Activated CD8-positive, alpha-beta memory T cell treated with anti-CD3 and anti-CD28 coated beads, Interleukin-2, amount 50 U/mL, for 4 hours (primary cell): ENCODE results near the gene RGL1.

ENCODE experiments used
- DNase-seq: peaks from one replicate; pipeline ENCODE4 v3.0.0-alpha.2; 2020

RGL1 gene

DNA sequence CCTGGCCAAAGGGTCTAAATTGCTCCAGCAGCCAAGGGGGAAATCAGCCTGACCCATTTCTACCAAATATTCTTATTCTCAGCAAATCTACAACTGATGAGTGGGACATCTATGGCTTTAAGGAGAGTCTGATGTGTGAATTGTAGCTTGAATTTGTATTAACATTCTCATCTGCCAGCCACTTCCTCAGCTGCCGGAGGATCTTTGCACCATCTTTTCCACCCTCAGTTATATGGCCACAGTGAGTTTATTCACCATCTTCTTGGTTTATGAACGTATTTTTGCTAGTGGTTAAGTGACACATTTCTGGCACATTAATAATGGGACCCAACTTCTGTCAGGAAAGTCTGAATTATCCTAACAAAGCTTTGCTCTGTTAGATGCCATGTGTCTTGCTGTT is 163.0 kb downstream of the RGL1 start:
- DNase-seq, result no peak

DNA sequence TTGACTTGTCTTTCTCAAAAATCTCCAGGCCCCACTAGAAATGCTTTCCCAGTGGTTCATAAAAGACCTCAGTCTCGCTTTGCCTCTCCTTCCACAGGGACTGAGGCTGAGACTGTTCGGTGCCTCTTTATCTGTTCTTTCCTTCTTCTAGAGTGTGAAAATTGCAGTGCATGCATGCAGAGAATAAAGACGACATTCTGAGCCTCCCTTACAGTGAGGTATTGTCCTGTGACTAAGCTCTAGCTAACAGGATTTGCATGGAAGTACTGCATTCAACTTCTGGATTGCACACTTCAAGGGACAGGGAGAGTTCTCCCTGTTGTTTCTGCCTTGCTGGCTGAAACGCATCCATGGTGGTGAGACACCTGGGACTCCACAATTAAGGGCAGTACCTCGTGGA is 163.5 kb downstream of the RGL1 start:
- DNase-seq, result no peak

- DNase-seq, result no peak
Measured at GRCh38 chr1:183970516-183971300, 165.8 kb downstream of the RGL1 start.

- DNase-seq, result no peak
Measured at GRCh38 chr1:183975651-183976050, 170.7 kb downstream of the RGL1 start.

DNA sequence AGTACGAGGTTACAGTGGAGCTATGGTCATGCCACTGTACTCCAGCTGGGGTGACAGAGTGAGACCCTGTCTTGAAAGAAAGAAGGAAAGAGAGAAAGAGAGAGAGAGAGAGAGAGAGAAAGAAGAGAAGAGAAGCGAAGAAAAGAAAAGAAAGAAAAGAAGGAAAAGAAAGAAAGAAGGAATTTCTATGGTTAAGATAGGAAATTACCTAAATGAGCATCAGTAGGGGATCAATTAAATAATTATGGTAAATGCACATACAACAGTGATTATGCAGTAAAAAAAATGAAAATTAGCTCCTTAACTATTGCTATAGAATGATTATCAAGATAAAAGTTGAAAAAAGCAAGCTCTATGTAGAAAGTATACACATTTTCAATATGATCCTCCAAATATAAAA is 172.8 kb downstream of the RGL1 start:
- no peak for DNase-seq
